Measurements from ENCODE around the gene ADM2.

ADM2 gene

DNA sequence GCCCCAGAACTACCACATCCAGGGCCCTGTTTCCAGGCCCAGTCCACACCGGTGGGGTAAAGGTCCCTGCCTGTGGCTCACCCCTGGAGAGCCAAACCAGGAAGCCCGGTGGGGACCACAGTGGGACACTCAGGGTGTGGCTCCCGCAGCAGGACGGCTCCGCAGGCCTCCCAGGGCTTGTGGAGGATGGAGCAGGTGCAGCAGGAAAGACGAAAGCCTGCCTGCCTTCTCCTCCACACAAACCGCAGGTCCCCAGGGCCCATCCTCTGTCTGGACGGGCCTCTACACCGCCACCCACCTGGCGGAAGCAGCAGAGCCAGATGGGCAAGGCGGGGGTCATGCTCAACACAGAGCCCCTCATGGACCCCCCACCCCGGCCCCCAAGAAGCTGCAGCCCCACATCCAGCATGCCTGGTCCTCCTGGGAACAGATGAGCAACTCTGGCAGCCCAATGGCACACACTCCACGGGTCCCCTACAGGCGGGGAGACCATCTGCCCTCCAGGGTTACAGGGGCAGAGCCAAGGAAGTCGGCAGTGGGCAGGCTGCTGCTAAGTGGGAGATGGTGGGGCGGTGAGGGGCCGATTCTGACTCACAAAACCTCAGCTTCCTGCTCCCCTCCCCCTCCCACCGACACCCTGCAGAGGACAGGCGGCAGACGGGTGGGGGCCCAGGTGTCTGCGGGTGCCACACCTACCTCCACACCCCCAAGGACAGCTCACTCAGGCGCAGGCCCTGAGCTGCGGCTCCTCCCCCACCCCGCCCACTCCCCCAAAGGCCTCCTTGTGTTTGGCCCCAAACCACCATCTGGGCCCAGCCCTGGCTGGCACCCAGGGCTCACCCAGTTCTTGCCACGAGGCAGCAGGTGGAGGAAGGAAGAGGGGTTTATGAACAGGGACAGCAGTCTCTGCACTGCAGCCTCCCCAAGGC, 11.7 kb upstream of the ADM2 start:
- peak; percentile 98 for DNase-seq

DNA sequence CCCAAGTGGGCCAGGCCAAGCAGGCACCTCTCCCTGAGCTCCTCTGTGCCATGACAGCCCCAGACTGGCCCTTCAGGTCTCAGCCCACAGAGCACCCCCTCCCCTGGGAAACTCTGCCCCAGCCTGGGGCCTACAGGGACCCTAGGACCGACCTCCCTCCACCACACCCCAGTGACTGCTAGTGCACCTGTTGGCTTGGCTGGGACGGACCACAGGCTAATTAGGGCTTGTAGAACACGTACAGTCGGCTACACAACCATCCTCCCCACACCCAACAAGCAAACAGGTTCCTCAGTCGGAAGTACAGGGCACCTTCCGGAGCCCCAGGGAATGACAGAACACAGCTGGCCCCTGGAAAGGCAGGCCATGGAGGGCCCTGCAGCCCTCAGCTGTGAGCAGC, 10.9 kb upstream of the ADM2 start:
- DNase-seq = no peak

DNA sequence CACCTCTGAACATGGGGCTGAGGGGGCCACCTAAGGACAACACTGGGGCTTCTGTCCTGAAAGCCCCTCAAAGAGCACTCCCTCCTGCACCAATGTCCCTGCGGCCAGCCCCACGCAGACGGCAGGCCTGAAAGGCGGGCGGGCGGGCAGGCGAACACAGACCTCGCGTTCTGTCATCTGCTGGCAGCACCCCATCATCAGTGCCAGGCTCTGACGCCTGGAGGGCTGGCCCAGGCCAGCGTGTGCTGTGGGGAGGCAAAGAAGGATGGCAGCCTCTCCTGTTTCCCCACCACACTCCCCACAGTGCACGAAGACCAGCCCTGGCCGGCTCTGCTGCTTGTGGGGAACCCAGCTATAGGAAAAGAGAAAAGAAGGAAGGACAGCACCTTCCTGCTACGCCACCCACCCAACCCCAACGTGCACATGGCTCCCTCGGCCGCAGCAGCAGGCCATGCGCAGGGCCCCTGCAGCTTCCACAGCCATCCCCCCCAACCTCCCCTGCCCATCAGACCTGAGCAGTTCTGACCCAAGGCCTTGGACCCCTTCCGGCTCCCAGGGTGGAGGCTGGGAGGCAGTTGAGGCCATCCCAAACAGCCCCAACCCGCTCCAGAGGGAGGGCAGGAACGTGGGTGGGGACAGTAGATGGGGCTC, 10.0 kb upstream of the ADM2 start:
- no peak for DNase-seq

DNA sequence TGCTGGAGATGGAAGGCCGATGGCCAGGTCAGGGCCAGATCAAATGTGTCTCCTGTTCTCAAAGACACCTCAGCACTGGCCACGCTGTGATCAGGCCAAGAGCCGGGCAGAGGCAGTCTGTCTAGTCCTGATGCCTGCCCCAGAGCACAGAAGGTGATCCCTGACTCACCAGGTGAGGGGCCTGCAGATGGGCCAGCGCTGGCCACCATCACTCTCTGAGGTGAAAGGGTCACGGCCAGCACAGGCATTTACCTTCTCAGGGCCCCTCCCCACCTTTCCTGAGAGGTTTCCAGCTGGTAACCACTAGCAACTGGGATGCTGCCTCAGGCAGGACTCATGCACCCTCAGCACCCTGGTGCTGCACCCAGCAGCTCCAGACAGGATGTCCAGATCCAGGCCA, 9.4 kb upstream of the ADM2 start:
- no peak for DNase-seq

DNA sequence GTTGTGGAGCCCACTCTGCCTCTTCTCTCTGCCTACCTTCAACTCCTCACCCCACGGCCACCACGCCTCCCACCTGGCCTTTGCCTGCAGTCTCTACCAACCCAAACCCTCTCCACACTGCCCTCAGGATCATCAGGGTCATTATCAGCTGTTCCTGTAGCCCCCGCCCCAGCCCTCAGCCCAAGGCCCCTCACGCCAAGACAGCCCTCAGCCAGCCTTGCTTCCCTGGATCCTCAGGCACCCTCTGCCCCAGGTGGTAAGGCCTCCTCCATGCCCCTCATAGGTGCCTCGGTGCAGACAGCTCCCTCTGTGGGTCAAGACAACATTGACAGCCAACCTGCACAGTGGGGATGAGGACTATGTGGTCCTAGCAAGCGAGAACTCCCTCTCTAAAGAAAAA, 8.3 kb upstream of the ADM2 start:
- DNase-seq = peak; percentile 63

DNA sequence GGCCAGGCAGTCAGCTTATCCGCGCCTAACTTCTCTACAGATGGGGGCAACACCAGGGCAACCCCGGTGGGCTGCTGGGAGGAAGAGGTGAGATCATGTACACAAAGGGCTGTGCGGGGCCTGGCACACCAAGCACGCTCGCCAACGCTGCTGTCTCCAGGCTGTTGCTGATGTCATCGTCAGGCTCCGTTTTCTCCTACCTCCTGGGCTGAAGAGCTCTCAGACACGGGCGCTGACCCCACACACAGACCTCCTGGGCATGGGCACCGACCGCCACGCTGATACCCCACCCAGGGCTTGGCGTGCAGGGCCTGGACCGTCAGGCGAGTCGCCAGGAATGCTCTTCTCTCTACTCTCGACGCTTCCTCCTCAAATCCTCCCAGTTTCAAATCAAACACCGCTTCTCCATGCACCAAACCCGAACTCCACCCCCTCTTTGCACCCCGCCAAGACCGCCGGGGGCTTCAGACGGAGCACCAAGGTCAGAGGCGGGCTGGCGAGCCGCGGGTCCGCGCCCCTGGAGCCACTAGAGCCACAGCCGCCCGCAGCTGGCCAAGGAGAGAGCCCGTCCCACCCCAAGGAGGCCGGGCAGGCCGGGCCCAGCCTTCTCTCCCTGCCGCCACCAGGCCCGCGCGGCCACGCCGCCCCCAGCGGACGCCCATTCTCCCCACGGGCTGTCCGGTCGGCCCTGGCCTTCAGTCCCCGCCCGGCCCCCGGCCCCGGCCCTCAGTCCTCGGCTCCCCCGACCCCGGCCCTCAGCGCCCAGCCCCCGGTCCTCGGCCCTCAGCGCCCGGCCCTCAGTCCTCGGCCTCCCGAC, 7.3 kb upstream of the ADM2 start:
- DNase-seq = no peak

DNA sequence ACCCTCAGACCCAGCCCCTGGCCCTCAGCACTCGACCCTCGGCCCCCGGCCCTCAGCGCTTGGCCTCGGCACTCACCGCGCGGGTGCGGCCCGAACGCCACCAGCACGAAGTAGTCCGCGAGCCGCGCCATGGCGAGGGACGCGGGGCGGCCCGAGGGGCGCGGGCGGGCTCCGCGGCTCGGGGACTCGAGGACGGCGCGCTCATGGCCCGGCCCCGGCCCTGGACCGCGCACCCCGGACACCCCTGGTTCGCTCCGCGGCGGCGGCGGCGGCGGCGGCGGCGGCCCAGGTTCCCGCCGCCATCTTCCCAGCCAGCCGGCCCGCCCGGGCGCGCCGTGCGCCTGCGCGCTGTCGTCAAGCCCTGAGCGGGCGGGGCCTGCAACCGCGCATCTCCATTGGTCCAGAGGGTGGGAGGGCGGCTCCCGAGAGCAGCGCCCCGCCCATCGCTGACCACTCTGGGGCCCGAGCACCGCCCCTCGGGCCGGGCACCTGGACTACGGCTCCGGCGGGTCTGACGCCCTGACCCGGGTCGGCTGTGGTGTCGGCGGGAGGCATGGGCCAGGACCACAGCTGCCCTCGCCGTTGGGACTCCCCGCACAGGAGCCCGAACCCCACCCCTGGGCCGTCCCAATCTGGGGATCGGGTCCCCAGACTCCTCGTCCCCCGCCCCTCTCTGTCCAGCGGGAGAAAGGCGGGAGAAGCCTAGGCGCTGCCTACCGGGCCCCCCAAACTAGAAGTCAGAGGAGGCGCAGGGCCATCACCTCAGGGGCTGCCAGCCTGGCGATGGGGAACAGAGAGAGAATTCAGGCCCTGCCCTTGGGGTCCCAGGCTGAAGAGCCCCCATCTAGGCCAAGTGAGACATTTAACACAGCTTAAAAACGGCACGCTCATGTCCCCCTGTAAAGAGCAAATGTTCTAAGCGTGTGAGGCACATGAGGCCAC, 6.4 kb upstream of the ADM2 start, which contains the start of gene SBF1:
TSS of gene SBF1 (minus strand) at position 326 of the 942 bp plus-strand sequence. CDS start at position 131, 195 bp downstream.
- peak; percentile 87 for DNase-seq

DNA sequence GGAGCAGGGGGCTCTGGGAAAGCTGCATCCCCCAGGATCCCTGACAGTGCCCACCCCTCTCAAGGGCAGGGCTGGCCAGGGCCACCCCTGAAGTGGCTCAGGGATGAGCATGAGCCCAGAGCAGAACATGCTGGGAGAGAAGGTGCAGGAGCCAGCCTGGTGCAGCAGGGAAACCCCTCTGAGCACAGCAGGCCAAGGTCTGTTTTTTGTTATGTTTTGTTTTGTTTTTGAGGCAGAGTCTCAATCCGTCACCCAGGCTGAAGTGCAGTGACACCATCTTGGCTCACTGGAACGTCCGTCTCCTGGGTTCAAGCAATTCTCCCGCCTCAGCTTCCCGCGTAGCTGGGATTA, 5.7 kb upstream of the ADM2 start:
- no peak for DNase-seq

DNA sequence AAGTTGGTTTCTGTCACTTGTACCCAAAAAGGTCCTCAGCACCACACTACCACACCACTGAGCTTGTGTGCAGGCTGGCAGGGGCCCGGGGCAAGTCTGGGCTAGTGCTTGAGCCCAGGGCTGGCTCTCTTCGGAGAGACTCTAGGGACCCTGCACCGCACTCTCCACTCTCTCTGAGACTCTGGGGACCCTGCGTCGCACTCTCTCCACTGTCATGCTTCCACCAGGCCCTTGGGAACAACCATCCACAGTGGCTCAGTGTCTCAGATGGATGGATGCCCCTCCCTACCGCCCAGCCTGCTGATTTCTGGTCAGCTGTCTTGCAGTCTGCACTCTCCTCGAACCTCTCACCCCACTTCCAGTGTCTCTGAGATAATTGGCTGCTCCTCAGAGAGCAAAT, 4.5 kb upstream of the ADM2 start:
- DNase-seq = no peak

DNA sequence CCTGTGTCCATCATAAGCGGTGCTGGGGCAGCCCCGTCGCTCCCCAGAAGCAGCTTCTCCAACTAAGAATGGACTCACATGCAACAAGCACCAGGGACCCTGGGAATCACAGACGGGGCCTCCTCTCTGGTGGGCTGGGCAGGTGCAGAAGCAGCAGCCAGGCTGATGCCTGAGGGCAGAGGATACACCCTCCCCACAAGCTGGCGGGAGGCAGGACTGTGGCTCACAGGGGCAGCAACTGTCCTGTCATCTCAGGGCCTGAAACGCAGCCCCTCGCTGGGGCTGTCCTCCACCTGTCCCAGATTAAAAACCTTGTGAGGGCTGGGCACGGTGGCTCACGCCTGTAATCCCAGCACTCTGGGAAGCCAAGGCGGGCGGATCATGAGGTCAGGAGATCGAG, 3.4 kb upstream of the ADM2 start:
- no peak for DNase-seq

DNA sequence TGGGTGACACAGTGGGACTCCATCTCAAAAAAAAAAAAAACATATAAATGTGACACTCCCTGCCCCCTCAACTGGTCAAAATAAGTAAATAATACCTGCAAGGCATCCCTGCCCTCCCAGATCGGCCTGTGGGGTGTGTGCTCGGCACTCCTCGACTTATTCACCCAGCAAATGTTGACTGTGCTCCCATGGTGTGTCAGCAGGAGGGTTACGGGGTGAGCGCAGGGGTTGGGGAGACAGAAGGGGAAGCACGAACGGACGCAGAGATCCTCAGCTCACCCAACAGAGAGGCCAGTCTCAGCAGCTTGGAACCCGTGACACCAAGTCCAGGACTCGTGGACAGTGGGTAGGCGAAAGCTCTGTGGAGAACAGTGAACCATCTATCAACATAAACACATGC, 1.6 kb upstream of the ADM2 start:
- DNase-seq = no peak

DNA sequence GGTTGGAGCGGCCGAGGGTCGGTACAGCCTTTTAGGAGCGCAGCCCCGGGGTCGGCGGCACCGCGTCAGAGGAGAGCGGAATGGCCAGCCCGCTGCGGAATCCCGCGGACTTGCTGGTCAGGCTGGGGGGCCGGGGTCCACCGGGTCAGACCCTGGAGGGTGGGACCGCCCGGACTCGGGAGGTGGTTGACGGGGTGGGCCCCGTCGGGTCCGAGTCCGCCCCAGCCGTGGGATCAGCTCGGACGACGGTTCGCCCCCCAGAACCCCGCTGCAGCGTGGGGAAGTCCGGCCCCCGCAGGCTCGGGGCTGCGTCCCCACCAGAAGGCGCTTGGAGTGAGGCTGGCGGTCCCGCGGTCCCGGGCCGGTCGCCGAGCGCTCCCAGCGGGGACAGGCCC, 301 bp upstream of the ADM2 start:
- DNase-seq = no peak

DNA sequence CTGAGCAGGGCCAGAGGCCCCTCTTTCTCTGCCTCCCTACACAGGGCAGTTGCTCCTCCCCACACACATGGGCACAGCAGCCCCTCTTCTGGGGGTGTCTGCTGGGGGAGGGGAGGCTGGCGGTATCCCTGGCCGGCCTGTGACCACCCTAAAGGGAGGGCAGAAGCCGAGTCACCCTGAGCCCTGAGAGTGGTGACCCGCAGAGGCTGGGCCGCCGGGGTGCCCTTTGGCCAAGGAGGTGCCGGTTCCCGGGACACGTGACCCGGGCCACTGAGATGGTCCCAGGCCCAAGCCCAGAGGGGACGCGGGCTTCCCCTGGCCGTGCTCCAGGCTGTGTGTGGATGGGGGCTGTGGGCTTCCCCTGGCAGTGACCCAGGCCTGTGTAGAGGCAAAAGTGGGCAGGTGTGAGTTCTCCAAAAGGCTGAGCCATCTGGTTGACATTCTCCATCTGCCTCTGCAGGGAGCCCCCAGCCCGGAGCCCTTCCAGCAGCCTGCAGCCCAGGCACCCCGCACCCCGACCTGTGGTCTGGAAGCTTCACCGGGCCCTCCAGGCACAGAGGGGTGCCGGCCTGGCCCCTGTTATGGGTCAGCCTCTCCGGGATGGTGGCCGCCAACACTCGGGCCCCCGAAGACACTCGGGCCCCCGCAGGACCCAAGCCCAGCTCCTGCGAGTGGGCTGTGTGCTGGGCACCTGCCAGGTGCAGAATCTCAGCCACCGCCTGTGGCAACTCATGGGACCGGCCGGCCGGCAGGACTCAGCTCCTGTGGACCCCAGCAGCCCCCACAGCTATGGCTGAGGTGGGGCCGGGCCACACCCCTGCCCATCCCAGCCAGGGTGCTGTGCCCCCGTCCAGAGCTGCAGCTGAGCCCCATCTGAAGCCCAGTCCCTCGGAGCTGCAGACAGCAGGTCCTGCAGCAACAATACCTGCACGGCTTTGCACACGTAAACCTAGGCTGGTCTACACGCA, 1.0 kb downstream of the ADM2 start:
- no peak for DNase-seq

DNA sequence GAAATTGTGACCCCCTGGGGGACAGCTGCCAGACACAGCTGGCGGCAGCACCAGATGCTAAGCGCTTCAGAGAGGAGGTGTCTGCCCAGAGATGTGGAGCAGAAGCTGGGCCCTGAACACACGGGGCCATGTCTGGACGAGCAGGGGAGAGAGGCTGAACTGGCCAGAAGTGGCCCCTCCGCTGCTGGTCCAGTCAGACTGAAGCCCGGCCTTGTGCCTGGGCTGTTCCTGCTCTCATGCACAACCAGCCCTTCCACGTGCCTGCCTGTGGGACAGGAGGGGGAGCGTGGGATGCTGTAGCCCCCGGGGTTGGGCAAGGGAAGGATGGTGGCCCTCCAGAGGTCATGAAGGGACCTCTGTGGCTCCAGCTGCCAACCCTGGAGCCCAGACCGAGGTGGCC, 1.8 kb downstream of the ADM2 start:
- no peak for DNase-seq

DNA sequence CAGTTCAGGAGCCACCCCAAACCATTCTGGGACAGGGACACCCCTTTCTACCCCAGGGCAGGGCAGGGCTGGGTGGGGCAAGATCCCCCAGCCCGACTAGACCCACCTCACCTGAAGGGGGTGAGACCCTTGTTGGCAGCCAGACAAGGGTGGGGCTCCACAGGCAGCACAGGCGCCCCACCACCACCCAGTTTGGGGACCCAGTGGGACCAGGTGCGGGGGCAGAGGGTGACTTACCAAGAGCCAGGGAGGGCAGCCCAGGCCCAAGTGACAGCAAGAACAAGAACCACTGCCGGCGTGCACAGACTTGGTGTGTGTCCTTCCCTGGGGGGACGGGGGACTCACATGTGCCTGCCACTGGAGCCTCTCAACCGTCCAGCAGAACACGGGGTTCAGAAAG, 2.2 kb downstream of the ADM2 start:
- DNase-seq = no peak

DNA sequence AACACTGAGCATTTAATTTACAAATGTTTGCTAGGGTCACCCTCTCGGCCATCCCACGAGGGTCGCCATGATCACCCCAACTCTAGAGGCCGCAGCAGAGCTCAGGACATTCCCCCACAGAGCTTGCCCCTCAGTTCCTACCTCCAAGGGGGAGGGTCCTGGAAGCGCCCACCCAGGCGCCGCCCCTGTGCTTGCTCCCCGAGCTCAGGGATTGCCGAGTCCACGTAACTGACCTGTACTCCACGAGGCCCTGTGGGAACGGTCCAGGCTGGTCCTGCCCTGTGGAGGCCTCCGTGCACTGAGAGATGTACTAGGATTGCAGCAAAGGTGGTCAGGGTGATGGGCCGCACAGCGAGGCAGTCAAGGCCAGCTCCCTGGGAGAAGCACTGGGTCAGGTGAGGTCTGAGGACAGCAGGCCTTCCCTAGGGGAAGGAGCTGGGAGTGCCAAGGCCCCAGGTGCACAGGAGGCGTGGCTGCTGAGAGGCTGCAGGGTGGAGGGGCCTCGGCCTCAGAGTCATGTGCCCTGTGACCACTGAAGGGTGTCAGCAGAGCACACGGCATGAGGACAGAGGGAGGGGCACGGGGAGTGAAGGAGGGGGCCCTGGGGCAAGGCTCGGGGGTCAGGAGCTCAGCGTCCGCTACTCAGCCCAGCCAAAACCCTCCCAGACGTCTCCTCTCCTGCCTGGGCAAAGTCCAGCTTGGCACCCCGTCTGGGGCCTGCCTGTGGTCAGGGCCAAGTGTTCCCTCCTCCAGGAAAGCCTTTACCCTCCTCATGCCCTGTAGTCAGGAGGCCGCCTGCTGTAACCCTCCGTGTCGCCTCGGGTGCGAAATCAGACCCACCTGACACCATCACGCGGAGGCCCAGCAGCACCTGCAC, 2.9 kb downstream of the ADM2 start:
- no peak for DNase-seq

DNA sequence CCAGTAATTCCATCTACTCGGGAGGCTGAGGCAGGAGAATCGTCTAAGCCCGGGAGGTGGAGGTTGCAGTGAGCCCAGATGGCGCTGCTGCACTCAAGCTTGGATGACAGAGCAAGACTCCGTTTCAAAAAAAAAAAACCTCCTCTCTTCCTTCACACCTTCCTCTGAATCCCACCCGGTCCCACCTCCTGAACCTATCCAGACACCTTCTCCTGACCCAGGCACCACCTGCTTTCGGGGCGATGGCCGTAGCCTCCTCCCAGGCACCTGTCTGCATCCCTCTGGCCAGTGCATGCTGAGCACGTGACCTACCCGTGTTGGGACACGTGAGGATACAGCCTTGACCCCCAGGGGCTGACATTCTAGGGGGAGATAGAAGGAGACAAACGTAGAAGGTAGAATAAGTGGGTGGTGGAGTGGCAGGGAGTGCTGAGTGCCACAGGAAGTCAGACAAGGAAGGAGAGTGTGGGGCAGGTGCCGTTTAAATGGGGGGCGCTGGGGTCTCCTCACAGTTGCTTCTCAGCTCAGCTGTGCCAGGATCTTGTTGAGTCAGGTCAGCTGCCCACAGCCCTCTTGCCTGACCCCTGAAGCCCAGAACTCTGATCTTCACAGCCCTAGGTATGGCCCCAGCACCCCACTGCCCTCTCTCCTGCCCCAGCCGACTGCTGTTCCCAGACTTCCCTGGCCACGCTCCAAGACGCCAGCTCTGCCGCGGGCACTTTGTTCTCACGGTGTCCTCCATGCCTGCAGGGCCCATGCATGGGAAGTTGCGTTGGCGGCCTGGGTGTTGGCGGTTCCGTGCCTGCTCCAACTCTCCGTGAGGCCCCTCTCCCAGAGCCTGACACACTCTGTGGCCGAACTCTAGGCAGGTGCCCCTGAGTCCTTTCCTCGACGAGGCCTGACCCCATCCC, 4.1 kb downstream of the ADM2 start:
- DNase-seq = no peak

DNA sequence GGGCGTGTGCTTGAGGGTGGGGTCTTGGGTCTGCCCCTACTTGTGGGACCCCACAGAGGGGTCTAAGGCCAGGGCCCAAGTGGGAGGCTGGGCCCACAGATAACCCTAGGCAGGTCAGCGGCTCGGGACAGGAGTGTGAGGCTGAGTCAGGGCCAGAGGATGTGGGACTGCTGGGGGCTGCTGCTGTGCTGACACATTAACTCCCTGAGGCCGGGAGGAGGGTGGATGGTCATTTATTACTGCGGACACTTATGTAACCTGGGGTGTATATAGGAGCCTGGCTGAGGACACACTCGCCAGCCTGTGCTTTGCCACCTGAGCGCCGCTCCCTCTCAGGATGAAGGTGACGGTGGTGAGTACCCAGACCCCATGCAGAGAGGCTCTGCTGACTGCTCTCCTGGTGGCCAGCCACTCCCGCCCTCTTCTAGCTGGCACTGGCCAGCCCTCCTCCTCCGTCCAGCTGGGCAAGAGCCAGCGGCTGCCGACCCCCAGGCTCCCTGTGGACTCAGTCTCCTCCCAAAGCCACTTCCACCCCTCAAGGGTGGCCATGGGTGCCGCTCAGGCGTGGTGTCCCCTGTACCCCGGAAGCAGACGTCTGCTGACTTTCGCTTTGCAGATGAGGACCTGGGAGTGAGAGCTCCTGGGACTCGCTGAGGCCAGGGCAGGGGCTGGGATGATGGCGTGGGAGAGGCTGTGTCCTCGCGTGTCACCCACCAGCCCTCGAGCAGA, 5.4 kb downstream of the ADM2 start, which contains the start of gene MIOX:
TSS of gene MIOX (plus strand) at position 299 of the 729 bp plus-strand sequence. CDS start at position 338, 39 bp downstream.
- DNase-seq = no peak
